OCI-LY3 (cell line): ENCODE measurements around the gene INTS6.

Source experiments
- CTCF ChIP-seq: fragments of 200-600, 300-600 bp; sonication (generic); IDR thresholded peaks from 2 replicates; pipeline ENCODE4 v1.5.1; 2014; ENCODE audit warnings: antibody characterized with exemption, low read length, low read depth
- EZH2phosphoT487 ChIP-seq: fragments of 200-600 bp; shearing (Covaris generic); IDR thresholded peaks from 2 replicates; pipeline ENCODE4 v1.6.1; 2018; ENCODE audit warnings: antibody characterized with exemption, mixed run types, low read depth

- TF ChIP-seq CTCF (no peak), EZH2phosphoT487 (no peak)
Measured at GRCh38 chr13:51363625-51364024, 89.2 kb downstream of the INTS6 start.
